HG03558 (cell line): ENCODE data around the gene CDCA4.

Experiments used
- ATAC-seq: cut with Tn5 transposase; IDR thresholded peaks from one replicate; pipeline ENCODE4 v1.9.1; 2021; ENCODE audit warnings: moderate number of reproducible peaks; ENCODE audit not compliant: unreplicated experiment; ENCODE audit errors: extremely low read depth

The CDCA4 gene

GRCh38 chr14:105059035-105059924, 38.4 kb upstream of the CDCA4 start:
- ATAC-seq, result no peak

DNA sequence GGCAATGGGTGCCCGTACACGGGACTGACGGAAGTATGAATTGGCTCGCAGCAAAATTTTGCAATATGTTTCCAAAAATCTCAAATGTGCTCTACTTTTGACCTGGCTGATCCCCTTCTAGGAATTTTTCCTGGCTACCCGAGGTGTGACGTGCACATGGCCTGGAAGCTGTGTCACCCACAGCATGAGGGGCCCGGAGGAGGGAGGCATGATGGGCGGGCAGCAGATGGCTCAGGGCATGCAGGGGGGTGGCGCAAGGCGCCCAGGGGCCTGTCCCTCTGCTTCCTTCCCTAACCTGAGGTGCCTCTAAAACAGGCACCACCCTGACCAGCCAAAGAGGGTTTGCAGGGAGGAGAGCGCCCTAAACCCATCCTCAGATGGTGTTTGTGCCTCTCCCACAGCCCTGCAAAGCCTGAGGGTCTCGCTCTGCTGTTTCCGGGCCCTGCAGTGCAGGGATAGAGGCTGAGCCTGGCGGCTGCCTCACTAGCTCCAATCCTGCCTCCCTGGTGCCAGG, 37.7 kb upstream of the CDCA4 start:
- ATAC-seq, result no peak

DNA sequence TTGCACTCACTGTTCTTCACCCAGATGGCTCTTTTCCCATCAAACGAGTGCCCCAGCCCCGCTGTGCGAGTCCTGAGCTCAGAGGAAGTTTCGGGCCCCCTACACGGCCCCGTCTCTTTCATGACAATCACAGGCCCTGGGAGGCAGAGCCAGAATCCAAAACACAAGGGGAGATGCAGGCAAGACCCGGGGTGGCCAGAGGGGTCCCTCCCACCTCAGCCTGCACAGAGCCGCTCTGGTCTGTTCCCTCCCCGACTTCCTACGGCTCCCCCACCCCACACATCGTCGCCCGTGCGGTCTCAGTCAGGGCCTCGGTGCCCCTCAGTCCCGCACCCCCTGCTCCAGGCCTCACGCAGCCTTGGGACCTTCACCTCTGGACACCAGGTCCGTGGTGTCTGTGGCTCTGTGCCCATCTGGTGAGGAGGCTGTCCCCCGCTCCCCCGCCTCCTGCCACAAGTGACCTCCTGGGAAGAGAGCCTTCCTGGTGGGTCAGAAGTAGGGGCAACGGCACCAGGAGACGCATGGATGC, 35.5 kb upstream of the CDCA4 start:
- no peak for ATAC-seq

DNA sequence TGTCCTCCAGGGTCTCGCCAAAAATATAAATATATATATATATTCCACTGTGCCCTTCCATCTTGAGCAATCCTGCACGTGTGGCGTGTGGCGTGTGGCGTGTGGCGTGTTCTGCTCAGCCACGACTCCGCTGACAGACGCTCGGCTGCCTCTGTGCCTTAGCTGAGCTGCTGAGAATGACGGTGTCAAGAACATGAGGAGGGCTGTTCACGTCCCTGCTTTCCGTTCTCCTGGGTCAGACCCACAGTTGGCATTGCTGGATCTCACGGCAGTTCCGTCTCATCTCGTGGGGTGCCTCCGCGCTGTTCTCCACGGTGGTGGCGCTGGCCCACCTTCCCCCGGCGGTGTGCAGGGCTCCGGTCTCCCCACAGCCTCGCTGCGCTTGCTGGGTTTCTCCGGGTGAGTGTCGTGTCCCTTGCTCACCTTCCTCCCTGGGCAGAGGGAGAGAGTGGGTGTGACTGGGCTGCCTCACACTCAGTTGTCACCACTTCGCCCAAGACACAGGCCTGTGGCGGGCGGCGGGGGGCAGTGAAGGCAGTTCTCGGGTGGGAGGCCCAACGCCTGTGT, 34.9 kb upstream of the CDCA4 start:
- no peak for ATAC-seq

DNA sequence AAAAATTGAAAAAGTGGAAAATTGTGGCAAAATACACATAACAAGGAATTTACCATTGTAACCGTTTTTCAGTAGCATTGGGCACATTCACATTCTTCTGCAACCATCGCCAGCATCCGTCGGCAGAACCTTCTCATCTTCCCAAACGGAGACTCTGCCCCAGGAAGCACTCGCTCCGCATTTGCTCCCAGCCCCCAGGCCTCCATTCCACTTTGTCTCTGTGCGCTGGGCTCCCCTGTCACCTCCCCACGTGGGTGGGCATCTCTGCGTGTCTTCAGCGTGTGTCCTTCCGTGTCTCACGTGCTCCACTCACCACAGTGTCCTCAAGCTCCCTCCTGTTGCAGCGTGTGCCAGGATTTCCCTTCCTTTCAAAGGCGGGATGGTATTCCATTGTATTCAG, 34.5 kb upstream of the CDCA4 start:
- no peak for ATAC-seq

DNA sequence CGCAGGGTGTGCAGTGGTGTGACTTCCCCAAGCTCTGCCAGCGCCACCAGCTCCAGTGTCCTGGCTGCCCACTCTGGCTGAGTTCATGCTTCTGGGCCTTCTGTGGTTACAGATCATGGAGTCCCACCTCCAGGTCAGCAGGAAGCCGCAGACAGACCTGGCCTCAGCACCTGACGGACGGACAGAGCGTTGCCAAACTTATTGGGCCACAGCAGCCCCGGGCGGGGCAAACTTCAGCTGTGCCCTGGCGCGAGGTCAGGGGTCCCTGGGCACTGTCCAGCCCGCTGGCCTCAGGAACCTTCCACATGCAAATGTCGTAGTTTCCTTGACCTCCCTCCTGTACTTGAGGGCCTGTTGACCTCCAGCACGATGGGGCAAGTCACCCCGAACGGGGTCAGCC, 33.1 kb upstream of the CDCA4 start:
- no peak for ATAC-seq

- no peak for ATAC-seq
These were observed 32.5 kb upstream of the CDCA4 start for GRCh38 chr14:105053421-105053820.

GRCh38 chr14:105052110-105052458, 31.2 kb upstream of the CDCA4 start:
- no peak for ATAC-seq

DNA sequence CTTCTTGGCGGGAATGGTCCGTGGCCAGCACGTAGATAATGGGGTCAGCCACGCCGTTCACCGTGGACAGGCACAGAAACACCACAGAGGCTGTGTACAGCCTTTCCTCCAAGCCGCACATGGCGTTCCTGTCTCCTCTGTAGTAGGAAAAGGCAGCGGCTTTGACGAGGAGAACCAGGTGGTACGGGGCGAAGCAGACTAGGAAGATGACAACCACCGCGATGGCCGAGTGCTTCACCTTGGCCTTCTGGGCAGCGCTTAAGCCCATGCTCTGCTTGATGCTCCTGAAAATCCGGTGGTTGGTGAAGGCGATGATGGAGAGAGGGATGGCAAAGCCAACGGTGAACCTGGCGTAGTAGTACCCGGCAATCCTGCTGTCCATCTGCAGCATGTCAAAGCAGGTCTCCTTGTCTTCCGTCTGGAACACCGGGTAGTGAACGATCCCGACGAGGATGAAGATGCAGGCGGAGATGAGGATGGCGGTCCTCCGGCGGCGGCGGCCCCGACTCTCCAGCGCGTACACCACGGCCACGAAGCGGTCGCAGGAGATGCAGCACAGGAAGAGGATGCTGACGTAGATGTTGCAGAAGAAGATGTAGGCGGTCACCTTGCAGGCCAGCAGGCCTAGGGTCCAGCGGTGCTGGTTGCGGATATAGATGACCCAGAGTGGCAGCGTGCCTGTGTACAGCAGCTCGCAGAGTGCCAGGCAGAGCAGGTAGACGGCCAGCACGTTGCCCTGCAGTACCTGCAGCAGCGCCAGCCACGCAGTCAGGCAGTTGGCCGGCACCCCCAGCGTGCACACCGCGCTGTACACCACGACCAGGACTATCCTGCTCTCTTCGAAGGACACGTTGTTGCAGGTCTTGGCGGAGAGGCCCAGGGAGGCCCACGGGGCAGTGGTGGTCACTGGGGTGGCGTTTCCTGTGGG, 30.6 kb upstream of the CDCA4 start:
- ATAC-seq, result no peak

DNA sequence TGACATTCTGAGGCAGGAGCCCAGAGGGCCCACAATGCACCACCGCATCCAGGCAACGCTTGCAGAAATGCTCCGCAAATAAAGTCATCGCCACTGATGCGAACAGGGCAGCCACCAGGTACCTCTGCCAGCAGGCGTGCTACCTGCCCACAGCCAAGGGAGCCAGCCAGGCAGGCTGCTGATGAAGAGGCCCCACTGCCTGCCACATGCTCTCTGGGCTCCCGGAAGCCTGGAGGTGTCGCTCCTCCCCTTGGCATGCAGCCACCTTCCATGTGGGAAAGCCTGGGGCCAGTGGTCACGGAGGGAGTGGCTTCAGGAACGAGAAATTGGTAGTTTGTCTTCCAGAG, 29.6 kb upstream of the CDCA4 start:
- ATAC-seq, result no peak

- ATAC-seq, result no peak
These were observed 29.1 kb upstream of the CDCA4 start for GRCh38 chr14:105049753-105050550.

GRCh38 chr14:105047283-105048016, 26.6 kb upstream of the CDCA4 start:
- ATAC-seq, result no peak

DNA sequence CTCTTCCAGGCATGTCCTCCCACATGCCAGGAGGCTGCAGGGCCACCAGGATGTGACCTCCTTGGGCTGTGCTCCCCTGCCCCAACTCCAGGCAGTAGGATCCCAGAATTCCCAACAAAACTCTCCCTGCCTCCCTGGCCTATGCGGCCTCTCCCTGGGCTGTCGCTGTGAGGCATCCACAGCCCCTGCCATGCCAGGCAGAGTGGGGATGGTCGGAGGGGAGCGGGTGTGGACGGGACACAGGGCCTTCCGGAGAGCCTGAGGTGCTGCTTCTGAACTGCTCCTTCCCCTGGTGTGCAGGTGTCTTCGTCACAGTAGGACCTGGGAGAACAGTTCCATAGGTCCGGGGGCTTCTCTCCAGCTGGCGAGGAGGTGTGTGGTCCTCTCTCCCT, 26.0 kb upstream of the CDCA4 start:
- ATAC-seq, result no peak

DNA sequence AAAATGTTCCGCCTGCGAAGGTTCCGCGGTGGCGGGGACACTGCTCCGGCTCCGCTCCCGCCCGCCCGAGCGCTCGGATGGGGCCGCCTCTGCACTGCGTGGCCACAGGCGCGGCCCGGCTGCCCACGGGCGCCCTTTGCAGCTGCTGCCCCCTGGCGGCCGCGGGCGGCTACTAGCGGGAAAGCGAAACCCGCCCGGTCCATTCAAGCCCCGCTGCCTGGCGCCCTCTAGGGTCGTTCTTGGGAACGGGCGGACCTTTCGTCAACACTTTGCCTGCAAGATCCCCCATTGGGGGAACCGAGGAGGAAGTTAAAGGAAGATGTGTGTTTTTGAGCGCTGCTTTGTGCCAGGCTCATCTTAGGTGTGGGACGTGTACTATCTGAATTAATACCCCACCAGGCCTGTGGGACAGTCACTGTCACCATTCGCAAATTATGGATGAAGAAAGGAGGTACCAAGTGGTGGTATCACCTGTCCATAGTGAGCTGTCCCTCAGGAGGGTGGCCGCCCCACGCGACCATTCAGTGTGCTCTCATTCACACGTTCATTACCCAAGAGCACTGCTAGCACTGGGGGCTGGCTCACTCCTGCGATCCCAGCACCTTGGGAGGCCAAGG, 24.9 kb upstream of the CDCA4 start:
- ATAC-seq, result no peak

DNA sequence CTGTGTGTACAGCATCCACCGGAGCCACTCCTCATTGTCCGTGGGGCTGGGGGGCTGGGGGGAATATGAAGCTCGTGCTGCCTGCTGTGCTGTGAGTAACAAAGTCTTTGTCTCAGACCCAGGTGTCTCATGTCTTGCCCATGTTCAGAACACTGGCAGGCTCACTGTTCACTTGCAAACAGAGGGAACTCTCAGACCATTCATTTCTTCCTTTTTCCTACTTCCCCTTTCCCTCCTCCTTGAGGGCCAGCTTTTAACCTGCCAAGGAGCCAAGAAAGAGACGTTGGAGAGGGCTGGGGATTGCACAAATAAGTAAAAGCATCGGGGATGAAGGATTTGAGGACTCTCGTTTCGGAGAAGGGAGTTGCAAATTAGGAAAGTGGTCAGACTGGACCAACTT, 22.8 kb upstream of the CDCA4 start:
- no peak for ATAC-seq

DNA sequence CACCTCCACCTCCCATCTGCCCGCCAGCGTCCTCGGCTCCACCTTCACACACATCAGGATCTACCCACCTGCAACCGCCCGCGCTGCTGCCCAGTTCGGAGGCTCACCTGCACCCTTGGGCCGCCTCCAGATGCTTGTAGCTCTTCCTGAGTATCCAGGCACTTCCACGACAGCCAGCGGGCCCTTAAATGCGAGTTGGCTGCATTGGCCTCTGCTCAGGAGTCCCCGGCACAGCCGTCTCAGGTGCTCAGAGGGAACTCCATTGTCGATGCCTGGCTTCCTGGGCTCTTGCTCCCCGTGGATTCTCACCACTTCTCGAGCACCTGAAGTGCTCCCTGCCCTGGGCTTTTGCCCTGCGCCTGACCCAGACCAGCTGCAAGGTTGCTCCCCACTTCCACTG, 21.9 kb upstream of the CDCA4 start:
- ATAC-seq, result no peak

GRCh38 chr14:105041841-105042765, 21.2 kb upstream of the CDCA4 start:
- ATAC-seq, result no peak
